Stimulated activated CD8-positive, alpha-beta memory T cell treated with anti-CD3 and anti-CD28 coated beads, Interleukin-12 subunit alpha, Interleukin-12 subunit beta, amount 100 ng/mL, for 1 hour (primary cell): ENCODE results near the gene RPS25.
"Not testable (repeated sequence)": the region's sequence is repeated elsewhere in the genome, so short reads cannot be mapped to it uniquely, and the experiment has no call there.

Source experiments
- DNase-seq: peaks from one replicate; pipeline ENCODE4 v3.0.0-alpha.2; 2020; ENCODE audit warnings: low read depth

Gene RPS25

DNA sequence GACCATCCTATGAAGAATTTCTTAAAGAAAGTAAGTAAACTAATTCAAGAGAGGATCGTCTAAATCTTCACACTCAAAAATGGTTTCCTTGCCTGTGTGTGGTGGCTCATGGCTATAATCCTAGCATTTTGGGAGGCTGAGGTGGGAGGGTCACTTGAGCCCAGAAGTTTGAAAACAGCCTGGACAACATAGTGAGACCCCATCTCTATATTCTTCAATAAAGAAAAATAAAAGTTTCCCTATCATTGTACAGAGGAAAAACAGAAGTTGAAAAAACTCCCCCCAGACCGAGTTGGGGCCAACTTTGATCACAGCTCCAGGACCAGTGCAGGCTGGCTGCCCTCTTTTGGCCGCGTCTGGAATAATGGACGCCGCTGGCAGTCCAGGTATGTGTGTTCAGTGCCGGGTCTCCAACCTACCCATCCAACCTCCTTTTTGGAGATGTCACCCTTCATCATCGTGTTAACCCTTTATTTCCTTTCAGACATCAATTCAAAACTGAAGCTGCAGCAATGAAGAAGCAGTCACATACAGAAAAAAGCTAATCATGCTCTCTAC lies 3.0 kb downstream of the RPS25 start:
- DNase-seq = no peak

- DNase-seq = no peak
Observed at GRCh38 chr11:119014209-119014924, 3.8 kb downstream of the RPS25 start.

GRCh38 chr11:119012629-119013170 lies 5.4 kb downstream of the RPS25 start:
- no peak for DNase-seq

DNA sequence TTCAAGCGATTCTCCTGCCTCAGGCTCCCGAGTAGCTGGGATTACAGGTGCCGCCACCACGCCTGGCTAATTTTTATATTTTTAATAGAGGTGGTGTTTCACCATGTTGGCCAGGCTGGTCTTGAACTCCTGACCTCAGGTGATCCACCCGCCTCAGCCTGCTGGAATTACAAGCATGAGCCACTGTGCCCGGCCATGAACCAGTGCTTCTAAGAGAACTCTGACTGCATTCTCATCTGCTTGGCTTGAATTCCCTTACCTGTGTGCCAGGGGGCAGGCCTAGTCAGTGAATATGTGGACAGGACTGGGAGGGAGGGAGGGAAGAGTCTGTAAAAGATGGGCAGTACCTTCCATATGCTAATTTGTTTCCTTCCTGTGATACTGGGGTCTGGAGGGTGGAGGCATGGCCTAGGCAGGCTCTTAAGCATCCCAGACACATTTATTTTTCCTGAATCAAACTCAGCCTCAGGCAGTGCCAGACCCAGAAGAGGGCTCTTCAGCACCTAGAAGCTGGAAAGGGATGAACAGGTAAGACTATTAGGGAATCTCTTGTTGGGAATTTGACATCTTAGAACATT lies 6.6 kb downstream of the RPS25 start:
- DNase-seq = no peak

DNA sequence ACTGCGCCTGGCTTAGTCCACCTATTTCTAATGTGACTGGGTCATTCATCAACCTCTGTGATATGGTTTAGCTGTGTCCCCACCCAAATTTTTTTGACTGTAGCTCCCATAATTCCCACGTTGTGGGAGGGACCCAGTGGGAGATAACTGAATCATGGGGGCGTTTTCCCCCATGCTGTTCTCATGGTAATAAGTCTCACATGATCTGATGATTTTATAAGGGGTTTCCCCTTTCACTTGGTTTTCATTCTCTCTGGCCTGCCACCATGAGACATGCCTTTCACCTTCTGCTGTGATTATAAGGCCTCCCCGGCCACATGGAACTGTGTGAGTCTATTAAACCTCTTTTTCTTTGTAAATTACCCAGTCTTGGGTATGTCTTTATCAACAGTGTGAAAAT lies 11.5 kb downstream of the RPS25 start:
- DNase-seq = no peak

GRCh38 chr11:119000906-119001305 lies 17.2 kb downstream of the RPS25 start:
- no peak for DNase-seq

- no peak for DNase-seq
Observed at GRCh38 chr11:118998822-118999221, 19.3 kb downstream of the RPS25 start.

GRCh38 chr11:118998388-118998717 lies 19.8 kb downstream of the RPS25 start:
- DNase-seq = no peak

DNA sequence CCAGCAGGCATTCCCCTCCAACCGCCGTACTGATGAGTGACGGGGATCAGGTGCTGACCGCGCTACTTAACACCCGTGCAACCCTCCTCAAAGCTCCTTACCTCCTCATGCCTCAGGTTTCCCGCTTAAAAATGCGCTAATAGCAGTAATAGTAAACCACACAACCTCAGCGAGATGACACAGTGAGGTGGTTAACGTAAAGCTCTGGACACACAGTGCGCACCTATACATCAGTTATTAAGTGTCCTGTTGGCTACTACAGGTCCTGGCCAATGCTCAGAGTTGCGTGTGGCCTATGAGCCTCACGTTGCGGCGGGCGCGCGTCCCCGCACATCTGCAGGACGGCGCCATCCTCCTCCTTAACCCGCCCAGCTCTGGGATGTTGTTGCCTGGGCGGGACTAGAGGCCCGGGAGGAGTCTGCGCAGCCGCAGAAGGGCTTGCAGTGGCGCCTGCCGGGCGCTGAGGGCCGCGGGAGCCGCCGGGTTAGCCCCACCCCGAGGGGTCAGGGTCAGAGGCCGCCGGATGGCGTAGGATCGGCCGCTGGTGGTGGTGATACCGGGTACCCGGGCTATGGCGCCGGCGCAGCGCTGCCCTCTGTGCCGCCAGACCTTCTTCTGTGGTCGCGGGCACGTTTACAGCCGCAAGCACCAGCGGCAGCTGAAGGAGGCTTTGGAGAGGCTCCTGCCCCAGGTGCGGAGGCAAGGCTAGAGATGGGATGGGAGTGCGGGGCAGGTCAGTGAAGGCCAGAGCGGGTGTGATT lies 20.3 kb downstream of the RPS25 start, which contains the start of gene CENATAC:
Gene CENATAC, plus strand, starts transcription at position 512 of the 761 bp plus-strand sequence. Its CDS starts 60 bp downstream, at position 572.
- peak; percentile 92 for DNase-seq

DNA sequence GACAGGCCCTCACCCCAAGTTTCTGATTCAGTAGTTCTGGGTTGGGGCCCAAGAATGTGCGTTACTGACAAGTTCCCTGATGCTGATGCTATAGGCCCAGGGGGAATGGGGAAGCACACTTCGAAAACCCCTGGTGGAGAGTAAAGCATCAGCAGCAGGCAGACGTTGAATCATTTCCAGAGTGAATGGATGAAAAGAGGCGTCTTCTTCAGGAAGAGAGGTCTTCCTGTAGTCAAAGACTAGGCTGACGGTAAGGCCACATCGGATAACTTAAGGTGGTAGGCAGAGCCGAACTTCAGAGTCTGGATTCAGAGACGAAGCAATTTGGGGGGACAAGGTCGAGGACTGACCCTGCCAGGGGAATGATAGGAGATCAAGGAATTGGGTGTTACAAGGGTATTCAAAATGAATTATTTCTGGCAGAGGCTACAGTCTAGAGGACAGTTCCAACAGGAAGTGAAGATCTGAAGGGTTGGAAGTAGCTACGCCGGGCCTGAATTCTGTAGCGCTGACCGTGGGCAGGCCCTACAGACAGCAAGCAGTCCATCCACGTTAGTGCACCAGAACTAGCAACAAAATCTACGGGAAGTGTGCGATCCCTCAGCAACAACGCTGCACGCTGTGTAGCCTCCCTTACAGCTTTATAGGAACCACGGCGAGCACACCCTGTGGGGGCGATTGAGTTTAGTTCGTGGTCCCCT lies 21.1 kb downstream of the RPS25 start:
- peak; percentile 7 for DNase-seq

DNA sequence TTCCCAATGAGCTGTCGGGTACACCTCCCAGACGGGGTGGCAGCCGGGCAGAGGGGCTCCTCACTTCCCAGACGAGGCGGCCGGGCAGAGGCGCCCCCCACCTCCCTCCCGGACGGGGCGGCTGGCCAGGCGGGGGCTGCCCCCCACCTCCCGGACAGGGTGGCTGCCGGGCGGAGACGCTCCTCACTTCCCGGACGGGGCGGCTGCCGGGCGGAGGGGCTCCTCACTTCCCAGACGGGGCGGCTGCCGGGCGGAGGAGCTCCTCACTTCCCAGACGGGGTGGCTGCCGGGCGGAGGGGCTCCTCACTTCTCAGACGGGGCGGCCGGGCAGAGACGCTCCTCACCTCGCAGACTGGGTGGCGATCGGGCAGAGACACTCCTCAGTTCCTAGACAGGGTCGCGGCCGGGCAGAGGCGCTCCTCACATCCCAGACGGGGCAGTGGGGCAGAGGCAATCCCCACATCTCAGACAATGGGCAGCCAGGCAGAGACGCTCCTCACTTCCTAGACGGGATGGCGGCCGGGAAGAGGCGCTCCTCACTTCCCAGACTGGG lies 26.6 kb downstream of the RPS25 start:
- not testable (repeated sequence) for DNase-seq

DNA sequence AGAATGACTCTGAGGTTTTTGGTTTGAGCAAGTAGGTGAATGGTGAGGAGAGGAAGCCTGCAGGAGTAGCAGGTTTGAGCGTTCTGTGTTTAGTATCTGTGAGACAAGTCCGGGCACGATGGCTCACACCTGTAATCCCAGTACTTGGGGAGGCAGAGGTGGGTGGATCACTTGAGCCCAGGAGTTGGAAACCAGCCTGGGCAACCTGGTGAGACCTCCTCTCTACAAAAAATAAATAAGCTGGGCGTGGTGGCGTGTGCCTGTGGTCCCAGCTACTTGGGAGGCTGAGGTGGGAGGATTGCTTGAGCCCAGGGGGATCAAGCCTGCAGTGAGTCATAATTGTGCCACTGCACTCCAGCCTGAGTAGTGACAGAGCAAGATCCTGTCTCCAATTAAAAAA lies 29.9 kb downstream of the RPS25 start:
- DNase-seq = no peak

GRCh38 chr11:118984825-118985224 lies 33.3 kb downstream of the RPS25 start:
- DNase-seq = no peak

DNA sequence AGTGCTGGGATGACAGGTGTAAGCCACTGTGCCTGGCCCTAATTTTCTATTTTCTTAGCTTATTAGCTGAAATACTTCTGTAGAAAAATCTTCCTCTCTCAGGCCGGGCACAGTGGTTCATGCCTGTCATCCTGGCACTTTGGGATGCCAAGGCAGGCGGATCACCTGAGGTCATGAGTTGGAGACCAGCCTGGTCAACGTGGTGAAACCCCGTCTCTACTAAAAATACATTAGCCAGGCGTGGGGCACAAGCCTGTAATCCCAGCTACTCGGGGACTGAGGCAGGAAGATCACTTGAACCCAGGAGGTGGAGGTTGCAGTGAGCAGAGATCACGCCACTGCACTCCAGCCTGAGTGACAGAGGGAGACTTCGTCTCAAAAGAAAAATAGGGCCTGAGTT lies 33.8 kb downstream of the RPS25 start:
- not testable (repeated sequence) for DNase-seq

GRCh38 chr11:118980191-118980881 lies 37.8 kb downstream of the RPS25 start:
- DNase-seq = no peak

DNA sequence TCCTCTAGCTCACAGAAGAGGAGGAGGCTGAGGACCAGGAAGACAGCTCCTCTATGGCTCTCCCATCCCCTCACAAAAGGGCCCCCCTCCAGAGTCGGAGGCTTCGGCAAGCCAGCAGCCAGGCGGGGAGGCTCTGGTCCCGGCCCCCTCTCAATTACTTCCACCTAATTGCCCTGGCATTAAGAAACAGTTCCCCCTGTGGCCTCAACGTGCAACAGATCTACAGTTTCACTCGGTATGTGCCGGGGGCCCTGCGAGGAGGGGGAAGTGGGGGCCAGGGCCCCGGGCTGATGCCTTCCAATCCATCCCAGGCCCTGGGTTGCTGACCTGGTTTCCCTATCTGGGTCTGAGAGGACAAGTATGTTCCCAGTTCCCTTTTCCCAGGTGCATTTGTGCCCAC lies 38.7 kb downstream of the RPS25 start:
- DNase-seq = no peak

GRCh38 chr11:118975771-118976709 lies 42.1 kb downstream of the RPS25 start:
- DNase-seq = no peak

GRCh38 chr11:118973985-118974384 lies 44.2 kb downstream of the RPS25 start:
- no peak for DNase-seq

GRCh38 chr11:118971646-118972045 lies 46.5 kb downstream of the RPS25 start, which contains the start of gene FOXR1:
Gene FOXR1 (plus strand): TSS chr11:118971761. CDS start chr11:118971932, 171 bp downstream.
- no peak for DNase-seq

GRCh38 chr11:118969508-118969907 lies 48.6 kb downstream of the RPS25 start:
- not testable (repeated sequence) for DNase-seq
